Cardiac muscle cell (in vitro differentiated cells and primary cell): ENCODE measurements around the gene KLHL41. TPM values are rescaled to one million over a fixed set of nuclear protein-coding genes. Genes with fewer than 3 reads are reported as not detected.

Experiments used
- DNase-seq, 2 donors: peaks; one replicate each; pipeline versions ENCODE4 v3.0.0 to v3.0.0-alpha.2; 2010 to 2017; ENCODE audit warnings: low read depth in 1 of 2, low spot score in 1 of 2
- H3K27ac ChIP-seq: fragments of 200-600 bp; sonication (generic); 2 replicates; pipeline ENCODE4 v1.5.1; 2016
- H3K27me3 ChIP-seq: fragments of 200-600 bp; sonication (generic); 2 replicates; pipeline ENCODE4 v1.6.0; 2016; ENCODE audit warnings: control low read depth
- H3K36me3 ChIP-seq: fragments of 200-600 bp; sonication (generic); 2 replicates; pipeline ENCODE4 v1.5.1; 2016; ENCODE audit warnings: control low read depth
- H3K4me1 ChIP-seq: fragments of 200-600 bp; sonication (generic); 2 replicates; pipeline ENCODE4 v1.8.1; 2017; ENCODE audit warnings: low read depth, mild to moderate bottlenecking, mixed run types
- H3K4me3 ChIP-seq: fragments of 200-600 bp; sonication (generic); 2 replicates; pipeline ENCODE4 v1.5.1; 2016; ENCODE audit warnings: mild to moderate bottlenecking
- H3K9me3 ChIP-seq: fragments of 200-600 bp; sonication (generic); 2 replicates; pipeline ENCODE4 v1.5.1; 2017; ENCODE audit warnings: low read depth, mild to moderate bottlenecking, control low read depth
- polyA plus RNA-seq: library from polyadenylated mRNA; unstranded; fragments of >200 nt; fragmentation: Nextera tagmentation; extraction: Ambion mirVana; gene quantifications from 2 replicates; pipeline ENCODE4 v1.2.1, GENCODE V29; 2016
- total RNA-seq: library from RNA; depleted of rRNA; stranded (reverse); fragments of >200 nt; gene quantifications from 2 replicates; pipeline ENCODE4 v1.2.3, GENCODE V29; 2016
- TF ChIP-seq, protein P1 (sequence below): IDR thresholded peaks from 2 replicates; pipeline ENCODE4 v1.5.1; 2012; ENCODE audit warnings: low read depth, mild to moderate bottlenecking, low read length

KLHL41 gene
- total and polyA plus RNA-seq, 2 experiments from 2014 or later: 12.3 to 56.3 TPM

- H3K36me3 ChIP-seq: no peaks in the 10 kb centered on the region
- H3K27ac ChIP-seq: no peak overlapping the region
- no peak overlapping the region for H3K4me3 ChIP-seq
- H3K9me3 ChIP-seq: no peaks in the 10 kb centered on the region
- DNase-seq: no peak
- H3K27me3 ChIP-seq: no peaks in the 10 kb centered on the region
- TF ChIP-seq, protein P1, sequence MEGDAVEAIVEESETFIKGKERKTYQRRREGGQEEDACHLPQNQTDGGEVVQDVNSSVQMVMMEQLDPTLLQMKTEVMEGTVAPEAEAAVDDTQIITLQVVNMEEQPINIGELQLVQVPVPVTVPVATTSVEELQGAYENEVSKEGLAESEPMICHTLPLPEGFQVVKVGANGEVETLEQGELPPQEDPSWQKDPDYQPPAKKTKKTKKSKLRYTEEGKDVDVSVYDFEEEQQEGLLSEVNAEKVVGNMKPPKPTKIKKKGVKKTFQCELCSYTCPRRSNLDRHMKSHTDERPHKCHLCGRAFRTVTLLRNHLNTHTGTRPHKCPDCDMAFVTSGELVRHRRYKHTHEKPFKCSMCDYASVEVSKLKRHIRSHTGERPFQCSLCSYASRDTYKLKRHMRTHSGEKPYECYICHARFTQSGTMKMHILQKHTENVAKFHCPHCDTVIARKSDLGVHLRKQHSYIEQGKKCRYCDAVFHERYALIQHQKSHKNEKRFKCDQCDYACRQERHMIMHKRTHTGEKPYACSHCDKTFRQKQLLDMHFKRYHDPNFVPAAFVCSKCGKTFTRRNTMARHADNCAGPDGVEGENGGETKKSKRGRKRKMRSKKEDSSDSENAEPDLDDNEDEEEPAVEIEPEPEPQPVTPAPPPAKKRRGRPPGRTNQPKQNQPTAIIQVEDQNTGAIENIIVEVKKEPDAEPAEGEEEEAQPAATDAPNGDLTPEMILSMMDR: no peak
- H3K4me1 ChIP-seq: no peaks in the 10 kb centered on the region
These were observed 40.7 kb upstream of the KLHL41 start for GRCh38 chr2:169468841-169469240.

GRCh38 chr2:169469952-169470572, 39.4 kb upstream of the KLHL41 start:
- TF ChIP-seq, protein P1: no peak
- H3K36me3 ChIP-seq: no peaks in the 10 kb centered on the region
- no peaks in the 10 kb centered on the region for H3K9me3 ChIP-seq
- H3K27ac ChIP-seq: no peak overlapping the region
- no peak overlapping the region for H3K4me3 ChIP-seq
- H3K4me1 ChIP-seq: no peaks in the 10 kb centered on the region
- DNase-seq: no peak
- no peaks in the 10 kb centered on the region for H3K27me3 ChIP-seq

GRCh38 chr2:169472249-169472648, 37.3 kb upstream of the KLHL41 start:
- DNase-seq: no peak
- Histone ChIP-seq H3K27ac (no peak overlapping the region), H3K4me1 (no peaks in the 10 kb centered on the region), H3K36me3 (no peaks in the 10 kb centered on the region), H3K4me3 (no peak overlapping the region), H3K27me3 (no peaks in the 10 kb centered on the region), H3K9me3 (no peaks in the 10 kb centered on the region)
- TF ChIP-seq, protein P1: no peak

DNA sequence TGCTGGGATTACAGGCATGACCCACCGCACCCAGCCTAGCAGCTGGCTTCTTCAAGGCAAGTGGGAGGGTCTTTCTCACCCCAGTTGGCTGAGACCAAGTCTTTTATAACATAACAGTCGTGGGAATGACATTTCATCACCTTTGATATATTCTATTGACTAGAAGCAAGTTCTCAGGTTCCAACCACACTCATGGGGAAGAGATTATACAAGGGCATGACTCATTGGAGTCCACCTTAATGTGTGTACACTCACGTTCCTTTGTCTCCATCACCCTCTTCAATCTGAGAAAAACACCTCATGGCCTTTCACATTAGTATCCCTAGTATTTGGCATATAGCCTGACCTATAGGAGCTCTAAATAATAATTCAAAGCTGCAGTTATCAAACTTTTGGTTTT, 33.0 kb upstream of the KLHL41 start:
- Histone ChIP-seq H3K4me1 (no peaks in the 10 kb centered on the region), H3K36me3 (no peaks in the 10 kb centered on the region), H3K9me3 (no peaks in the 10 kb centered on the region), H3K4me3 (no peak overlapping the region), H3K27me3 (no peaks in the 10 kb centered on the region), H3K27ac (no peak overlapping the region)
- DNase-seq: no peak
- TF ChIP-seq, protein P1: no peak

DNA sequence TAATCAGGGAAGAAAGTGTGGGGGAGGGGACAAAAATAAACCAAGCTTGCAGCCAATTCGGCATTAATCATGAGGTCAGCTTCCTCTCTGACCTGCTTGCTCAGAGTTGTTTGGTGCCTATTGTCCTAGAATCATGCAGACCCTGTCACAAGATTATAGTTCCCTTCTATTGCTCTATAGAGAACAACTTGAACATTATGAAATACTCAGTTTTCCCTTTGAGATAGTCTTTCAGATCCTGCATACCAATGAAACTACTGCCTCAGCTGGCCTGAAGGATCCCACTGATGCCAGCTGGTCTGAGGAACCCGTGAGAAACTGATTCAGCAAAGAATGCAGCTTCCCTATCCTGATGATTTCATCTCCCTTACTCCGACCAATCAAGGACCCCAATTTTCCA, 31.2 kb upstream of the KLHL41 start:
- peak in 1 of 2 donors; percentile 65 for DNase-seq

More for the DNA sequence above, 31.2 kb upstream of the KLHL41 start:
- Histone ChIP-seq H3K9me3 (no peaks in the 10 kb centered on the region), H3K4me1 (no peaks in the 10 kb centered on the region), H3K36me3 (no peaks in the 10 kb centered on the region), H3K27me3 (no peaks in the 10 kb centered on the region), H3K27ac (no peak overlapping the region), H3K4me3 (no peak overlapping the region)
- TF ChIP-seq, protein P1: no peak
